ENCODE data around the gene PCGF5.

DNA sequence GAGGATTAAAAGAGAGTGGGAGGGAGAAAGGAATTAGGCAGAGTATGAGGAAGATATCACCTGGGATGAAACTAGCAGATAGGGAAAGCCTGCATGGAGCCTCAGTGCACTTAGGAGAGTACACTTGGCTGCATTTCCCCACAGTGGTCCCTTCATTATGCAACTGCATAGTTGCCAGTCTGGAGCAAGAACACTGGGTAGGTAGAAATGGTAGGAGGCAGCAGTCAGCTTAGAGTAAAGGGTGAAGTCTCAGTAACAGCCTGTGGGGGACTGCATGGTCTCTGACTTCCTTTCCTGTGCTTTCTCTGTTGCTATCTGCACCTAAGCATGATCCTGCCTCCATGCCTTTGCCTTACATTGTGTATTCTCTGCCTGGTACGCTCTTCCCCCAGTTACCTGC lies 14.0 kb upstream of the PCGF5 start:
- TF ChIP-seq, protein P1, sequence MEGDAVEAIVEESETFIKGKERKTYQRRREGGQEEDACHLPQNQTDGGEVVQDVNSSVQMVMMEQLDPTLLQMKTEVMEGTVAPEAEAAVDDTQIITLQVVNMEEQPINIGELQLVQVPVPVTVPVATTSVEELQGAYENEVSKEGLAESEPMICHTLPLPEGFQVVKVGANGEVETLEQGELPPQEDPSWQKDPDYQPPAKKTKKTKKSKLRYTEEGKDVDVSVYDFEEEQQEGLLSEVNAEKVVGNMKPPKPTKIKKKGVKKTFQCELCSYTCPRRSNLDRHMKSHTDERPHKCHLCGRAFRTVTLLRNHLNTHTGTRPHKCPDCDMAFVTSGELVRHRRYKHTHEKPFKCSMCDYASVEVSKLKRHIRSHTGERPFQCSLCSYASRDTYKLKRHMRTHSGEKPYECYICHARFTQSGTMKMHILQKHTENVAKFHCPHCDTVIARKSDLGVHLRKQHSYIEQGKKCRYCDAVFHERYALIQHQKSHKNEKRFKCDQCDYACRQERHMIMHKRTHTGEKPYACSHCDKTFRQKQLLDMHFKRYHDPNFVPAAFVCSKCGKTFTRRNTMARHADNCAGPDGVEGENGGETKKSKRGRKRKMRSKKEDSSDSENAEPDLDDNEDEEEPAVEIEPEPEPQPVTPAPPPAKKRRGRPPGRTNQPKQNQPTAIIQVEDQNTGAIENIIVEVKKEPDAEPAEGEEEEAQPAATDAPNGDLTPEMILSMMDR (IDR thresholded peaks at IDR 0.05): no peak
- TF ChIP-seq POLR2A (IDR thresholded peaks at IDR 0.05) (no peak), EP300 (IDR thresholded peaks at IDR 0.05; ENCODE audit: low read depth) (no peak), POLR2AphosphoS5 (IDR thresholded peaks at IDR 0.05) (no peak)

Data from transverse colon (tissue), 4 donors.